HK-2 (cell line): ENCODE results near the gene SLC38A11.
A peak's percentile ranks its signal among the peaks of the same experiment; 100 is the strongest.

Source experiments
- DNase-seq: peaks from one replicate; pipeline ENCODE4 v3.0.0-alpha.2; 2018; ENCODE audit not compliant: unreplicated experiment

The SLC38A11 gene

GRCh38 chr2:164972216-164972615, 16.9 kb upstream of the SLC38A11 start:
- DNase-seq = no peak

GRCh38 chr2:164969909-164970690, 14.8 kb upstream of the SLC38A11 start:
- no peak for DNase-seq

- peak; percentile 75 for DNase-seq
Observed at GRCh38 chr2:164967781-164968228, 12.5 kb upstream of the SLC38A11 start.

- DNase-seq = no peak
Observed at GRCh38 chr2:164967361-164967760, 12.0 kb upstream of the SLC38A11 start.

- no peak for DNase-seq
Observed at GRCh38 chr2:164964700-164965099, 9.4 kb upstream of the SLC38A11 start.

GRCh38 chr2:164960159-164960558, 4.8 kb upstream of the SLC38A11 start:
- no peak for DNase-seq

GRCh38 chr2:164954186-164954585, 1.1 kb downstream of the SLC38A11 start:
- DNase-seq = no peak

GRCh38 chr2:164953279-164953678, 2.0 kb downstream of the SLC38A11 start:
- no peak for DNase-seq

GRCh38 chr2:164952057-164952702, 3.1 kb downstream of the SLC38A11 start:
- no peak for DNase-seq

GRCh38 chr2:164948540-164948939, 6.8 kb downstream of the SLC38A11 start:
- DNase-seq = no peak

- no peak for DNase-seq
Observed at GRCh38 chr2:164947281-164947680, 8.0 kb downstream of the SLC38A11 start.

GRCh38 chr2:164943289-164943688, 12.0 kb downstream of the SLC38A11 start:
- no peak for DNase-seq

- no peak for DNase-seq
Observed at GRCh38 chr2:164937864-164938401, 17.4 kb downstream of the SLC38A11 start.

- no peak for DNase-seq
Observed at GRCh38 chr2:164935118-164936101, 19.9 kb downstream of the SLC38A11 start.

- DNase-seq = no peak
Observed at GRCh38 chr2:164934401-164935117, 20.8 kb downstream of the SLC38A11 start.

GRCh38 chr2:164933671-164934189, 21.6 kb downstream of the SLC38A11 start:
- no peak for DNase-seq

- DNase-seq = no peak
Observed at GRCh38 chr2:164932377-164932776, 22.9 kb downstream of the SLC38A11 start.

- no peak for DNase-seq
Observed at GRCh38 chr2:164928101-164928673, 27.1 kb downstream of the SLC38A11 start.

GRCh38 chr2:164922134-164922533, 33.2 kb downstream of the SLC38A11 start:
- no peak for DNase-seq

GRCh38 chr2:164920430-164920829, 34.9 kb downstream of the SLC38A11 start:
- DNase-seq = peak; percentile 18
